B cell (primary cell): ENCODE measurements around the gene PEX16. TPM values are rescaled to one million over a fixed set of nuclear protein-coding genes. Genes with fewer than 3 reads are reported as not detected.

Experiments
- ATAC-seq: fragments of 200-7000 bp; cut with Tn5 transposase; one replicate; pipeline ENCODE4 v1.10.0; 2021; ENCODE audit warnings: low read depth, mild to moderate bottlenecking, moderate number of reproducible peaks, moderate library complexity
- CTCF ChIA-PET: fragments of 350-600 bp; sonication (Branson Sonifier 250); formaldehyde crosslinking; loops from one replicate; lab custom pipeline; 2021; ENCODE audit warnings: antibody characterized with exemption, inconsistent platforms; lab: Charles Lee
- POLR2A ChIA-PET: fragments of 350-600 bp; sonication (Branson Sonifier 250); formaldehyde crosslinking; loops from one replicate; lab custom pipeline; 2021; ENCODE audit warnings: antibody characterized with exemption; lab: Charles Lee
- DNase-seq: peaks from one replicate; pipeline ENCODE4 v3.0.0; 2013
- H2AFZ ChIP-seq: 2 replicates; pipeline ENCODE4 v1.6.1; 2012; ENCODE audit warnings: mild to moderate bottlenecking, low read depth, low read length; ENCODE audit not compliant: insufficient read depth, poor library complexity, severe bottlenecking
- H3K27ac ChIP-seq, 2 donors: 1 replicate in 1 of 2; 2 replicates in 1 of 2; pipeline ENCODE4 v1.5.1; 2012 to 2013; ENCODE audit warnings: low read length in 2 of 2, mild to moderate bottlenecking in 2 of 2, moderate library complexity in 1 of 2
- H3K27me3 ChIP-seq, 4 experiments: fragments of 200-600 bp in 1 of 4; sonication (generic) in 1 of 4; replicated peaks in 1 of 4; 1 replicate in 2 of 4; 2 replicates in 2 of 4; pipeline versions ENCODE4 v1.6.1 to v1.7.0; 2013 to 2016; ENCODE audit warnings: low read length in 3 of 4, mild to moderate bottlenecking in 2 of 4, mixed read lengths in 1 of 4, moderate library complexity in 1 of 4; ENCODE audit not compliant: insufficient read depth in 4 of 4, control insufficient read depth in 3 of 4; ENCODE audit errors: control extremely low read depth in 1 of 4
- H3K36me3 ChIP-seq, 2 experiments: replicated peaks in 1 of 2; 1 replicate in 1 of 2; 2 replicates in 1 of 2; pipeline versions ENCODE4 v1.6.1 to v1.7.1; 2013; ENCODE audit warnings: low read length in 1 of 2; ENCODE audit not compliant: insufficient read depth in 2 of 2, control insufficient read depth in 1 of 2; ENCODE audit errors: control extremely low read depth in 1 of 2, extremely low read depth in 1 of 2
- H3K4me1 ChIP-seq, 2 donors: fragments of 200-600 bp in 1 of 2; sonication (generic) in 1 of 2; 1 replicate in 1 of 2; 2 replicates in 1 of 2; pipeline versions ENCODE4 v1.5.1 to v1.6.1; 2013 to 2017; ENCODE audit warnings: low read length in 2 of 2; ENCODE audit not compliant: control insufficient read depth in 2 of 2, insufficient read depth in 2 of 2
- H3K4me2 ChIP-seq: replicated peaks from 2 replicates; pipeline ENCODE3; 2012; ENCODE audit warnings: mild to moderate bottlenecking, low read depth, low read length; ENCODE audit not compliant: poor library complexity, severe bottlenecking
- H3K4me3 ChIP-seq, 5 experiments: fragments of 200-600 bp in 1 of 5; sonication (generic) in 1 of 5; 1 replicate in 3 of 5; 2 replicates in 2 of 5; pipeline versions ENCODE4 v1.5.1 to v1.7.0; 2011 to 2016; ENCODE audit warnings: low read length in 4 of 5, mild to moderate bottlenecking in 4 of 5, low read depth in 2 of 5, control low read depth in 1 of 5, moderate library complexity in 1 of 5; ENCODE audit not compliant: insufficient read depth in 1 of 5; ENCODE audit errors: control extremely low read depth in 1 of 5, extremely low read depth in 1 of 5
- H3K79me2 ChIP-seq: fragments of 200-600 bp; sonication (generic); one replicate; pipeline ENCODE4 v1.6.0; 2016; ENCODE audit warnings: low read length; ENCODE audit not compliant: control insufficient read depth, insufficient read depth
- H3K9ac ChIP-seq: fragments of 200-600 bp; sonication (generic); 2 replicates; pipeline ENCODE4 v1.6.1; 2017; ENCODE audit warnings: mild to moderate bottlenecking, low read length, moderate library complexity
- H3K9me3 ChIP-seq, 3 donors: one replicate each; pipeline versions ENCODE4 v1.6.1 to v1.7.1; 2013; ENCODE audit warnings: low read length in 2 of 3; ENCODE audit not compliant: control insufficient read depth in 2 of 3, insufficient read depth in 1 of 3; ENCODE audit errors: control extremely low read depth in 1 of 3
- H4K20me1 ChIP-seq: 2 replicates; pipeline ENCODE4 v1.6.0; 2012; ENCODE audit warnings: mild to moderate bottlenecking, low read length; ENCODE audit not compliant: insufficient read depth, control insufficient read depth, poor library complexity, severe bottlenecking
- H3K27ac Mint-ChIP-seq: one replicate; pipeline ENCODE4 v1.8.0; 2021; ENCODE audit warnings: mixed read lengths
- H3K27me3 Mint-ChIP-seq: one replicate; pipeline ENCODE4 v1.8.0; 2021; ENCODE audit warnings: mixed read lengths
- H3K4me1 Mint-ChIP-seq: one replicate; pipeline ENCODE4 v1.8.0; 2021; ENCODE audit warnings: mixed read lengths
- H3K4me3 Mint-ChIP-seq: one replicate; pipeline ENCODE4 v1.8.0; 2021; ENCODE audit warnings: mixed read lengths
- H3K9me3 Mint-ChIP-seq: one replicate; pipeline ENCODE4 v1.8.0; 2022; ENCODE audit warnings: mixed read lengths; ENCODE audit not compliant: insufficient read depth
- EZH2 ChIP-seq: IDR thresholded peaks from 2 replicates; pipeline ENCODE4 v1.6.1; 2012; ENCODE audit warnings: borderline replicate concordance, low read depth, mild to moderate bottlenecking, moderate library complexity, low read length; ENCODE audit not compliant: insufficient read depth, poor library complexity, severe bottlenecking
- WGBS: methylation state at CpG from one replicate; pipeline ENCODE4 v1.1.5; 2013; ENCODE audit warnings: missing lambda C conversion rate; ENCODE audit not compliant: insufficient coverage; 5-methylcytosine and 5-hydroxymethylcytosine counted together
- intact Hi-C: fragments of 100-400 bp; cut with micrococcal nuclease; formaldehyde crosslinking; loops from one replicate; pipeline ENCODE4 v1.10.0; 2022
- polyA plus RNA-seq: library from polyadenylated mRNA; depleted of rRNA; stranded (reverse); fragments of >200 nt; gene quantifications from 2 replicates; pipeline ENCODE4 v1.2.3, GENCODE V29; 2012
- total RNA-seq, 2 donors: library from RNA; stranded (reverse); fragments of 120-200 nt in 1 of 2; gene quantifications; 1 replicate in 1 of 2; 2 replicates in 1 of 2; pipeline versions ENCODE4 v1.2.3 to v1.2.4, GENCODE V29; 2013 to 2022
- TF ChIP-seq, protein P1 (sequence below): fragments of 200-600 bp; IDR thresholded peaks from one replicate; pipeline ENCODE4 v1.8.0; 2022; ENCODE audit warnings: antibody characterized with exemption, mild to moderate bottlenecking

Gene PEX16
- total and polyA plus RNA-seq, 2 donors (not counting 1 experiment from before 2014, with no cell fraction given) = 89.4 to 107 TPM

DNA sequence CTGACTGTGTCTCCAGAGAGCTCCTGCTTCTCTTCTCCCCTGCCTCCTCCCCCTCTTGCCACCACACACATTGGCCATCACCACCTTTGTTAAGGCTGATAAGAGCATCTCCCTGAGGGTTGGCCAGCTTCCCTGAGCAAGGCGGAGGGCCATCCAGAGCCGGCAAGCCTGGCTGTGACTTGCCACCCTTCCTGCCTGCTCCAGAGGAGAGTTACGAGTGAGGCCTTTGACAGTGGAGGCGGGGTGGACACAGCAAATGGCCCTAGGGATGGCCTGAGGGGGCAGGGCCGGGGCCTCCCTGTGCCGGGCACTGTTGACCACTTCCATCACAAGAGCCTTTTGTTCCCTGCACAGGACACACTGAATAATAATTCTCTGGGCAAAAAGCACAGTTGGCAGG is 16.1 kb downstream of the PEX16 start:
- Histone ChIP-seq H3K4me2 (no peak overlapping the region), H3K27ac (no peak overlapping the region), H4K20me1 (no peaks in the 10 kb centered on the region), H3K4me1 (peaks cover 12 to 28% of the 10 kb centered on the region in 2 donors), H3K9ac (no peak overlapping the region), H3K4me3 (no peak overlapping the region), H3K36me3 (no peaks in the 10 kb centered on the region), H3K27me3 (peaks cover 0 to 34% (median 15%) of the 10 kb centered on the region in 4 experiments), H3K9me3 (peaks cover 0 to 8% (median 0%) of the 10 kb centered on the region in 3 donors), H2AFZ (no peak overlapping the region), H3K79me2 (no peaks in the 10 kb centered on the region)
- ChIA-PET CTCF (interaction anchor here (1.6 kb wide), 1 partner anchor 105 kb away, joined by 4 read pairs; no protein-coding TSS in a partner anchor), POLR2A (no interaction called here)
- intact Hi-C loops = no loop called here
- ATAC-seq = no peak
- TF ChIP-seq EZH2 = no peak
- TF ChIP-seq, protein P1, sequence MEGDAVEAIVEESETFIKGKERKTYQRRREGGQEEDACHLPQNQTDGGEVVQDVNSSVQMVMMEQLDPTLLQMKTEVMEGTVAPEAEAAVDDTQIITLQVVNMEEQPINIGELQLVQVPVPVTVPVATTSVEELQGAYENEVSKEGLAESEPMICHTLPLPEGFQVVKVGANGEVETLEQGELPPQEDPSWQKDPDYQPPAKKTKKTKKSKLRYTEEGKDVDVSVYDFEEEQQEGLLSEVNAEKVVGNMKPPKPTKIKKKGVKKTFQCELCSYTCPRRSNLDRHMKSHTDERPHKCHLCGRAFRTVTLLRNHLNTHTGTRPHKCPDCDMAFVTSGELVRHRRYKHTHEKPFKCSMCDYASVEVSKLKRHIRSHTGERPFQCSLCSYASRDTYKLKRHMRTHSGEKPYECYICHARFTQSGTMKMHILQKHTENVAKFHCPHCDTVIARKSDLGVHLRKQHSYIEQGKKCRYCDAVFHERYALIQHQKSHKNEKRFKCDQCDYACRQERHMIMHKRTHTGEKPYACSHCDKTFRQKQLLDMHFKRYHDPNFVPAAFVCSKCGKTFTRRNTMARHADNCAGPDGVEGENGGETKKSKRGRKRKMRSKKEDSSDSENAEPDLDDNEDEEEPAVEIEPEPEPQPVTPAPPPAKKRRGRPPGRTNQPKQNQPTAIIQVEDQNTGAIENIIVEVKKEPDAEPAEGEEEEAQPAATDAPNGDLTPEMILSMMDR = no peak
- Mint-ChIP-seq H3K4me3 (peak overlapping the region; percentile 81), H3K27me3 (peaks cover 10% of the 10 kb centered on the region), H3K27ac (no peak overlapping the region), H3K9me3 (no peaks in the 10 kb centered on the region), H3K4me1 (peaks cover 20% of the 10 kb centered on the region)
- DNase-seq = no peak
- 94% methylated on average over 6 of the region's 6 CpGs for WGBS

DNA sequence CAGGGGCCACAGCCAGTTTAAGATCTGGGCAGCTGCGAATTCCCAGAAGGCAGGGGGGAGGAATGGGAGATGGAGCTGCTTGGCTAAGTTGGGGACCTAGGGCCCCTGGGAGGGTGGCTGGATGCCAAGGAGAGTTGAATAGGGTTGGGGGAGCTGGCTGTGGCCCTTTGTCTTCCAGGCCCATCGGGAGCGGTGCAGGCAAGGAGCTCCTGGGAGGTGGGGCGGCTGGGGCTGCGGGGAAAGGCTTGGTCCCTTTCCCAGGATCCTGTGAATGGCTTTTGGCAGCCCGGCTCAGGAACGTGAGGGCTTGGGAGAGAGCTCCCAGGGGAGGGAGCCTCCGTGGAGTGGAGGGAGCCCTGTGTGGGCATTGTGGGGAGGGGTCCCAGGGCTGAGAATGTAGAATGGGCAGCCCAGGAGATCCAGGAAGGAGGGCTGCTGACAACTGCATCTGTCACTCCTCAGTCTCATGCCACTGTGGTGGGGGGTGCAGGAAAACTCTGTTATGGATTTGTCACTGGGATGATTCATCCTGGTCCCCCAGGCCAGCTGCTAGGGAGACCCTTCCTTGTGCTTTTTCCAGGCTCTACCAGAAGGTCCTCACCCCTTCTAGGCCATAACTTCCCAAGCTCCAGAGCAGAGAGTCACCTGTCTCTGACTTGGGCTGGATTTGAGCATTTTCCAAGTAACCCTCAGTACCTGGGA is 16.6 kb downstream of the PEX16 start:
- WGBS = 73% methylated on average over 8 of the region's 8 CpGs
- H3K36me3 ChIP-seq = no peaks in the 10 kb centered on the region
- H2AFZ ChIP-seq = no peak overlapping the region
- peaks cover 12 to 23% of the 10 kb centered on the region in 2 donors for H3K4me1 ChIP-seq
- POLR2A ChIA-PET = no interaction called here
- TF ChIP-seq EZH2 = no peak
- TF ChIP-seq, protein P1 = no peak
- Mint-ChIP-seq H3K9me3 (no peaks in the 10 kb centered on the region), H3K27me3 (peaks cover 13% of the 10 kb centered on the region), H3K27ac (no peak overlapping the region), H3K4me3 (peak overlapping the region; percentile 81), H3K4me1 (peaks cover 15% of the 10 kb centered on the region)
- peak overlapping the region; percentile 93 for H3K4me2 ChIP-seq
- peaks cover 0 to 39% (median 18%) of the 10 kb centered on the region in 4 experiments for H3K27me3 ChIP-seq
- H3K4me3 ChIP-seq = no peak overlapping the region
- CTCF ChIA-PET = interaction anchor here (1.6 kb wide), 1 partner anchor 106 kb away, joined by 4 read pairs; no protein-coding TSS in a partner anchor
- H3K79me2 ChIP-seq = no peaks in the 10 kb centered on the region
- no peak for DNase-seq
- intact Hi-C loops = no loop called here
- peaks cover 0 to 12% (median 0%) of the 10 kb centered on the region in 3 donors for H3K9me3 ChIP-seq
- ATAC-seq = no peak
- H3K27ac ChIP-seq = no peak overlapping the region
- H3K9ac ChIP-seq = no peak overlapping the region
- no peaks in the 10 kb centered on the region for H4K20me1 ChIP-seq
